Muscle of leg (tissue), 11 donors: Measurements from ENCODE around the gene SLC22A17. TPM values are rescaled to one million over a fixed set of nuclear protein-coding genes. Genes with fewer than 3 reads are reported as not detected.

Source experiments
- DNase-seq: peaks from one replicate; pipeline ENCODE4 v3.0.0; 2013
- H3K27ac ChIP-seq: one replicate; pipeline ENCODE4 v1.5.1; 2013; ENCODE audit warnings: mild to moderate bottlenecking, low read length, control low read depth
- H3K27me3 ChIP-seq: one replicate; pipeline ENCODE4 v1.6.1; 2013; ENCODE audit warnings: low read length; ENCODE audit not compliant: control insufficient read depth, insufficient read depth
- H3K36me3 ChIP-seq: one replicate; pipeline ENCODE4 v1.6.1; 2013; ENCODE audit warnings: low read length; ENCODE audit not compliant: control insufficient read depth, insufficient read depth
- H3K4me1 ChIP-seq: one replicate; pipeline ENCODE4 v1.6.1; 2013; ENCODE audit warnings: low read length; ENCODE audit not compliant: control insufficient read depth, insufficient read depth
- H3K4me3 ChIP-seq: one replicate; pipeline ENCODE4 v1.5.1; 2013; ENCODE audit warnings: low read length, control low read depth
- H3K9me3 ChIP-seq: replicated peaks from 2 replicates; pipeline ENCODE4 v1.6.1; 2013; ENCODE audit warnings: low read depth, low read length; ENCODE audit not compliant: control insufficient read depth
- WGBS: methylation state at CpG from one replicate; pipeline ENCODE4 v1.1.5; 2013; ENCODE audit warnings: missing lambda C conversion rate; ENCODE audit not compliant: insufficient coverage; 5-methylcytosine and 5-hydroxymethylcytosine counted together
- polyA plus RNA-seq, 8 donors: library from polyadenylated mRNA; unstranded; fragments of 120-200 nt; gene quantifications; one replicate each; pipeline versions ENCODE4 v1.2.1 to v1.2.3, GENCODE V29; 2013; ENCODE audit warnings: inconsistent platforms in 1 of 8, low replicate concordance in 1 of 8; ENCODE audit not compliant: insufficient read length in 8 of 8, insufficient read depth in 1 of 8
- total RNA-seq: library from RNA; stranded (reverse); fragments of 120-200 nt; gene quantifications from one replicate; pipeline ENCODE4 v1.2.4, GENCODE V29; 2013

SLC22A17 gene
- total and polyA plus RNA-seq, 9 donors, result 15.5 to 26.8 (median 20.2) TPM

- Histone ChIP-seq H3K36me3 (no peaks in the 10 kb centered on the region), H3K4me1 (peaks cover 18% of the 10 kb centered on the region), H3K4me3 (no peak overlapping the region), H3K27me3 (peaks cover 2% of the 10 kb centered on the region), H3K27ac (no peak overlapping the region), H3K9me3 (no peaks in the 10 kb centered on the region)
- 19% methylated on average over 3 of the region's 10 CpGs for whole genome bisulfite sequencing
- DNase-seq, result no peak
Observed at GRCh38 chr14:23382731-23383440, 30.2 kb upstream of the SLC22A17 start.

DNA sequence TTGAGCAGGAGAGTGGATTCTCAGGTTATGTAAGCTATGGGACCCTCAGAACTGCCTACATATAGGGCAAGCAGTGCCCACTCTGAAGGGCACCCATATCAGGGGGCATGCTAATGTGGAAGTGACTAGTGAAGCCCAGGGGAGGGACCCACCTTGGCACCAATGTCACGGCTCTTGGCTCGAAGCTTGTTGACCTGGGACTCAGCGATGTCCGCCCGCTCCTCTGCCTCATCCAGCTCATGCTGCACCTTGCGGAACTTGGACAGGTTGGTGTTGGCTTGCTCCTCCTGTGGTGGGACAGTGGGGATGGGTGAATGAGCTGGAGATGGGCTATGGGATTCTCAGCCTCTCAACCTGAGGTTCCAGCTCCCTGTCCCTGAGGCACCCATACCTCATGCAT lies 29.6 kb upstream of the SLC22A17 start:
- H3K9me3 ChIP-seq, result no peaks in the 10 kb centered on the region
- H3K27ac ChIP-seq, result no peak overlapping the region
- peaks cover 19% of the 10 kb centered on the region for H3K4me1 ChIP-seq
- H3K36me3 ChIP-seq, result no peaks in the 10 kb centered on the region
- peaks cover 2% of the 10 kb centered on the region for H3K27me3 ChIP-seq
- no peak overlapping the region for H3K4me3 ChIP-seq
- DNase-seq, result no peak
- WGBS, result 100% methylated on average over 1 of the region's 6 CpGs

GRCh38 chr14:23381871-23382270 lies 29.2 kb upstream of the SLC22A17 start:
- H3K36me3 ChIP-seq, result no peaks in the 10 kb centered on the region

DNA sequence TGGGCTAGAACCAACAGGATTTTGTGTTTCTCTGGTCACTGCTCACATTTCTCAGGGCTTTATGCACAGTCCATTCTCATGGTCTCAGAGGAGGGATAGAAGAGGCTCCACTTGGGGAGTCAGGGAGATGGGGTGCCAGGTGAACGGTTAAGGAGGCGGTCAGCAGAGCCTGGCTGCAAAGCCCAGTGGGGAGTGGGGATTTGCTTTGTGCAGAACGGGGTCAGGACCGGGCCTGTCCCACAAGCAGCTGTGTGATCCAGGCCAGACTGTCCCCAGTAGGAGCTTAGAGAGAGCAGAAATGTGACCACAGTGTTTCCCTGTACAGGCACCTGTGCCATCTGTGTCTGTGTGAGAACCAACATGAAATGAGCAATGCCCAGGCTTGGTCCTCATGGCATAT lies 28.3 kb upstream of the SLC22A17 start:
- no peaks in the 10 kb centered on the region for H3K36me3 ChIP-seq
- no peak for DNase-seq
- no peak overlapping the region for H3K4me3 ChIP-seq
- H3K27ac ChIP-seq, result no peak overlapping the region
- WGBS, result 55% methylated on average over 2 of the region's 4 CpGs
- peaks cover 29% of the 10 kb centered on the region for H3K4me1 ChIP-seq
- no peaks in the 10 kb centered on the region for H3K9me3 ChIP-seq
- peaks cover 8% of the 10 kb centered on the region for H3K27me3 ChIP-seq

More at GRCh38 chr14:23381871-23382270, 29.2 kb upstream of the SLC22A17 start:
- H3K27ac ChIP-seq, result no peak overlapping the region
- H3K4me1 ChIP-seq, result peaks cover 23% of the 10 kb centered on the region
- peaks cover 3% of the 10 kb centered on the region for H3K27me3 ChIP-seq
- 65% methylated on average over 3 of the region's 3 CpGs for WGBS
- no peaks in the 10 kb centered on the region for H3K9me3 ChIP-seq
- H3K4me3 ChIP-seq, result no peak overlapping the region
- DNase-seq, result no peak

DNA sequence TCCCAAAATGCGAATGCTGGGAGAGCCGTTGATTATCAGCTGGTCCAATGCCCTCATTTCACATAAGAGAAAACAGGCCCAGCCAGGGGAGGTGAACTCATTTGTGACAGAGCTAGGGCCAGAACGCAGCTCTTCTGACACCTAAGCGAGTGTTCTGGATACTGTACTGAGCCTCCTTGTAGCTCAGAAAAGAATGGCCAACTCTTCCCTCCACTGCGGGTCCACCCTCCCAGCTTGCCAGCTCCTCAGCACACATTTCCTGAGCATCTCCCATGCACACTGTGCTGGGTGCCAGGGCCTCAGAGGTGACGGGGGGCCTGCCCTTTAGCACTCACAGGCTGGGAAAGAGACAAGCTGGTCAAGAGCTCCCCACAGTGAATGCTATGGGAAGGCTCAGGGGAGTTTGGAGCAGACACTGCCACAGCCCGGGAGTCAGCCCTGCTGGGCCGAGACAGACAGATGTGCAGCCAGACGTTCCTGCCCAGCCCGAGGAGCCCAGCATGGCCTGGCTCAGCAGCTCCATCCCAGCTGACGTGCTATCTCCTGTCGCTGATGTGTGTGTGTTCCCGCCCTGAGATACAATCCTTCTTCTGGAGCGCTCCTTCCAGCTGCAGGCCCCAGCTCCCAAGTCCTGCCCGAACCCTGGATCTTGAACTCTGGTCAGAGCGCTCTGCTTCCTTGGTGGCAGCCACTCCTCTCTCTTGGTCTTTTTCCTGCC lies 27.7 kb upstream of the SLC22A17 start:
- Histone ChIP-seq H3K4me1 (peaks cover 29% of the 10 kb centered on the region), H3K36me3 (no peaks in the 10 kb centered on the region), H3K27me3 (peaks cover 8% of the 10 kb centered on the region), H3K4me3 (no peak overlapping the region), H3K9me3 (no peaks in the 10 kb centered on the region), H3K27ac (no peak overlapping the region)
- 33% methylated on average over 14 of the region's 16 CpGs for WGBS
- no peak for DNase-seq

DNA sequence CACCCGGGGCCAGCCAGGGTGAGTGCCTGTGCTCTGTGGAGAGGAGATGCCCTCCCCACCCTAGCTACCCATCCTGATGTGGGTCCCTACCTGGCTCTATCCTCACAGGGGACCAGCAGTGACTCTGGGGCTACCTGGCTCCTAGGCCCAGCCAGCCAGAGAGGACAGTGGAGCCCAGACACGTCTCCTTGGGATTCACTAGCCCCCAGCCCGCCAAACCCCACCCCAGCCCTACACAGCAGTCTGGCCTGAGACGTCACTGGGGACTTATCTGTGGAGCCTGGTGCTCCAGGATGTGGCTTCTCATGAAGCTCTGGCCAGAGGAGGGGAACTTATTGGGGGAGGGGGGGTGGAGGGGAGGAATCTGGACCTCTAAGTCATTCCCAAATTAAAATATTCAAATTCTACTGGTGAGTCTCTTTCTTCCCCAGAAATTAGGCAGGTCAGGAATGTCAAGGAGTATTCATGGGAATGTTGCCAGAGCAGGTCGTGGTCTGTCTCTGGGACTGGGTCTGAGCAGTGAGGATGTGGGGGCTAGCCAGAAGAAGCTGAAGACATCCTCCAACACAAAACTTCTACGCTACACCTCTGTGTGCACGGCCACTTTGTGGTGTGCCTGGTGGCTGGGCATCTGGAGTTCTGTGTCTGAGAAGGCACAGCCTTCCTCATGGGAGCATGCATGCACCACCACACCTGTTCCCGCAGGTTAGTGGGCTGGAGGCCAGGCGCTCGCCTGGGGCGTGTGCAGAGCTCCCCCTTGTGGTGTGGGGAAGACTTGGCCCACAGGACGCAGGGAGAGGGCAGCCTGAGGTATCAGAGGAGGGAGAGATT lies 26.9 kb upstream of the SLC22A17 start:
- Histone ChIP-seq H3K9me3 (no peaks in the 10 kb centered on the region), H3K4me3 (no peak overlapping the region), H3K4me1 (peaks cover 29% of the 10 kb centered on the region), H3K36me3 (no peaks in the 10 kb centered on the region), H3K27ac (no peak overlapping the region), H3K27me3 (peaks cover 8% of the 10 kb centered on the region)
- DNase-seq, result no peak
- WGBS, result 50% methylated on average over 5 of the region's 12 CpGs

DNA sequence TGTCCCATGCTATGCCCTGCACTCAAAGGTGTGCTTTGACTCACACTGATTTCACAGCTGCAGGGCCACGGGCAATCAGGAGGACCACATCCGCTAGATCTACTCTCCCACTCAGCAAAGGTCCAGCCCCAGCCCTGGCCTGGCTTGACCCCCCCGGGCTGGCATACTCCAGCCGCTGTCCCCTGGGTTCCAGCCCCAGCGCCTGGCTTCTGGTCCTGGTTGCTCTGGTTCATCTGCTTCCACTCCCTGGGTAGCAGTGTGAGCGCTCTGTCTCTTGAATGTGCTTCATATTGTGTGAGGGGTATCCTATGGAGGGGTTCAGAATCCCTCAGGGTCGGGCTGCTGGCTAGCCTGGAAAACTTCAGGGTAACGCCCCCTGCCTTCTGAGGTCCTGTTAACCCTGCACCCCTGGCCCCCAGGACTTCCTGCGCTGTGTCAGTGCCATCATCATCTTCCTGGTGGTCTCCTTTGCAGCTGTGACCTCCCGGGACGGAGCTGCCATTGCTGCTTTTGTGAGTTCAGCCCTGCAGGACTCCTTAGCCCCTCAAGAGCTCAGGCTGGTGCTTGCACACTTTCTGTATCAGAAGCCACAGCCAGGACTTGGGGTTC lies 26.0 kb upstream of the SLC22A17 start:
- no peak for DNase-seq
- 67% methylated on average over 8 of the region's 11 CpGs for WGBS
- peaks cover 8% of the 10 kb centered on the region for H3K27me3 ChIP-seq
- H3K4me3 ChIP-seq, result no peak overlapping the region
- no peaks in the 10 kb centered on the region for H3K36me3 ChIP-seq
- peaks cover 29% of the 10 kb centered on the region for H3K4me1 ChIP-seq
- no peaks in the 10 kb centered on the region for H3K9me3 ChIP-seq
- H3K27ac ChIP-seq, result no peak overlapping the region

DNA sequence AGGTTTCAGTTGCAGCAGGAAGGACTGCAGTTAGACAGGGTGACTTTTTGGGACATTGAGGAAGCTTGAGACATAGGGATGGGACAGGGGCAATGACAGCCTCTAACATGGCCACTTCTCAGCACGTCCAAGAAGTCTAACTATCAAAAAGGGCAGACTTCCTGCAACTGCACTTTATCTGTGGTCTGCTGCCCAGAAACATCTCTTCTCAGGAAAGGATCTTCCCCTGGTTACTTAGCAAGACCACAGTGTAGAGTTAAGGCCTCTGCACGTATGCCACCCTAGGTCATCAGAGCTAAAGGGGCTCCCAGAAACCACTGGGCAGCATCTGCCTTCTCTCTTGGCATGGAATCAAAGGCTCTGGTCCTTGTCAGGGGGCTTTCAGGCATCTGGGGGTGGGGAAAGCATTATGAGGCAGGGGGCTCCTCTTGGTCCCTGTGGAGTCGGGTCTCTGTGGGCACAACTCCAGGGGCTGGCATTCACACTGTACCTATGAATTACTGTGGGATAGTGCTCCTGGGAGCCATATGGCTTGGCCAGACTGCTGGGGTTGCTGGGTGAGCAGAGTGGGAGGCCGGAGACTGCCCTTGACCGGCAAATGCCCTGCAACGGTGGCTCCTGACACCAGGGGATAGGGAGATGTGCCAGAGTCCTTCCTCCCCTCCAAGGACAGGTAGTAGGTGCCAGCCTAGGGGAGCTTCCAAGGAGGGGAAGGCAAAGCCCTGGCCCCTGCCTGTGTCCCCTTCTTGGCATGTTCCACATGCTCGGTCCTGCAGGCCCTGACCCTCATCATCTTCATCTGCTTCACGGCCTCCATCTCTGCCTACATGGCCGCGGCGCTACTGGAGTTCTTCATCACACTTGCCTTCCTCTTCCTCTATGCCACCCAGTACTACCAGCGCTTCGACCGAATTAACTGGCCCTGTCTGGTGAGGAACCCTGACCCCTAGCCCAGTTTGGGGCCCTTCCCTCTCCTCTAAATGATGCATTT lies 25.2 kb upstream of the SLC22A17 start:
- Histone ChIP-seq H3K27ac (no peak overlapping the region), H3K4me3 (no peak overlapping the region)
- 82% methylated on average over 13 of the region's 14 CpGs for WGBS

GRCh38 chr14:23377198-23377550 lies 24.5 kb upstream of the SLC22A17 start:
- no peak for DNase-seq
- no peaks in the 10 kb centered on the region for H3K9me3 ChIP-seq
- WGBS, result 63% methylated on average over 3 of the region's 11 CpGs
- no peaks in the 10 kb centered on the region for H3K36me3 ChIP-seq
- peaks cover 8% of the 10 kb centered on the region for H3K27me3 ChIP-seq
- H3K27ac ChIP-seq, result no peak overlapping the region
- H3K4me1 ChIP-seq, result peaks cover 29% of the 10 kb centered on the region
- H3K4me3 ChIP-seq, result no peak overlapping the region

More for the DNA sequence above, 25.2 kb upstream of the SLC22A17 start:
- Histone ChIP-seq H3K9me3 (no peaks in the 10 kb centered on the region), H3K36me3 (no peaks in the 10 kb centered on the region), H3K27me3 (peaks cover 8% of the 10 kb centered on the region), H3K4me1 (peaks cover 29% of the 10 kb centered on the region)
- DNase-seq, result no peak
